WTC11 (cell line): ENCODE measurements around the gene CCS.

Experiments used
- GTF2I ChIP-seq: fragments of 250-450 bp; sonication (Bioruptor Pico); conservative IDR thresholded peaks from 2 replicates; pipeline ENCODE4 v1.4.0; 2021; ENCODE audit warnings: mild to moderate bottlenecking
- MAX ChIP-seq: sonication (generic); formaldehyde crosslinking; IDR thresholded peaks from 2 replicates; pipeline ENCODE4 v1.8.0; 2022; ENCODE audit warnings: mild to moderate bottlenecking, missing genetic modification reagents
- MXD4 ChIP-seq: fragments of 250-450 bp; sonication (Bioruptor Pico); IDR thresholded peaks from 2 replicates; pipeline ENCODE4 v1.8.0; 2021; ENCODE audit warnings: mild to moderate bottlenecking, moderate library complexity, borderline replicate concordance
- ZNF232 ChIP-seq: sonication (generic); formaldehyde crosslinking; IDR thresholded peaks from 2 replicates; pipeline ENCODE4 v1.8.0; 2022; ENCODE audit warnings: mild to moderate bottlenecking, missing genetic modification reagents
- TF ChIP-seq, protein P1 (sequence below): fragments of 200-600 bp; IDR thresholded peaks from 2 replicates; pipeline ENCODE4 v1.8.0; 2022; ENCODE audit warnings: antibody characterized with exemption
- TF ChIP-seq, protein P2 (sequence below): sonication (generic); formaldehyde crosslinking; IDR thresholded peaks from 2 replicates; pipeline ENCODE4 v1.8.1; 2023; ENCODE audit warnings: mild to moderate bottlenecking, missing genetic modification reagents, moderate library complexity

DNA sequence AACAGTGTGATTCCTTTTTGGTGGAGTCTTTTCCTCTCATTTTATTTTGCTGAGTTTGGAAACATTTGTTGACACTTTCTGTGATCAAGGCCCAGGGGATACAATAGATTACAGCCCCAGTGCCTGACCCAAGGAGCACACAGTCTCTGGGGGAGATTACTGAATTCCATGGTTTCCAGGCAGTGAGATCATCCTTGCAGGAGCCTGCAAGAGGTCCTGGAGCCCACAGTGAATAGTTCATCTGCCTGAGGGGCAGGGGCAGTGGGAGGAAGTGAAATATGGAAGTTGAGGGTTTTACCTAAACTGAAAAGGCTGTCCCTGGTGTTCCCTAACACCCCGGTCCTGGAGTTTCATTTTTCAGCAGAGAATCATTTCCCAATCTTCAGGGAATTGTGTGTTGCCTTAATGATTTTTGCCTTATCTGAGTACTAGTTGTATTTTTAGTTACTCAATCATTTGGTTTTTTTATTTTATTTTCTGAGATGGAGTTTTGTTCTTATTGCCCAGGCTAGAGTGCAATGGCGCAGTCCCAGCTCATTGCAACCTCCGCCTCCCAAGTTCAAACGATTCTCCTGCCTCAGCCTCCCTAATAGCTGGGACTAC is 7.7 kb downstream of the CCS start:
- TF ChIP-seq GTF2I (CRISPR knock-in tag) (no peak), MAX (CRISPR knock-in tag) (no peak), ZNF232 (CRISPR knock-in tag) (no peak), MXD4 (CRISPR knock-in tag) (no peak)
- TF ChIP-seq, protein P1, sequence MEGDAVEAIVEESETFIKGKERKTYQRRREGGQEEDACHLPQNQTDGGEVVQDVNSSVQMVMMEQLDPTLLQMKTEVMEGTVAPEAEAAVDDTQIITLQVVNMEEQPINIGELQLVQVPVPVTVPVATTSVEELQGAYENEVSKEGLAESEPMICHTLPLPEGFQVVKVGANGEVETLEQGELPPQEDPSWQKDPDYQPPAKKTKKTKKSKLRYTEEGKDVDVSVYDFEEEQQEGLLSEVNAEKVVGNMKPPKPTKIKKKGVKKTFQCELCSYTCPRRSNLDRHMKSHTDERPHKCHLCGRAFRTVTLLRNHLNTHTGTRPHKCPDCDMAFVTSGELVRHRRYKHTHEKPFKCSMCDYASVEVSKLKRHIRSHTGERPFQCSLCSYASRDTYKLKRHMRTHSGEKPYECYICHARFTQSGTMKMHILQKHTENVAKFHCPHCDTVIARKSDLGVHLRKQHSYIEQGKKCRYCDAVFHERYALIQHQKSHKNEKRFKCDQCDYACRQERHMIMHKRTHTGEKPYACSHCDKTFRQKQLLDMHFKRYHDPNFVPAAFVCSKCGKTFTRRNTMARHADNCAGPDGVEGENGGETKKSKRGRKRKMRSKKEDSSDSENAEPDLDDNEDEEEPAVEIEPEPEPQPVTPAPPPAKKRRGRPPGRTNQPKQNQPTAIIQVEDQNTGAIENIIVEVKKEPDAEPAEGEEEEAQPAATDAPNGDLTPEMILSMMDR = no peak
- TF ChIP-seq, protein P2, sequence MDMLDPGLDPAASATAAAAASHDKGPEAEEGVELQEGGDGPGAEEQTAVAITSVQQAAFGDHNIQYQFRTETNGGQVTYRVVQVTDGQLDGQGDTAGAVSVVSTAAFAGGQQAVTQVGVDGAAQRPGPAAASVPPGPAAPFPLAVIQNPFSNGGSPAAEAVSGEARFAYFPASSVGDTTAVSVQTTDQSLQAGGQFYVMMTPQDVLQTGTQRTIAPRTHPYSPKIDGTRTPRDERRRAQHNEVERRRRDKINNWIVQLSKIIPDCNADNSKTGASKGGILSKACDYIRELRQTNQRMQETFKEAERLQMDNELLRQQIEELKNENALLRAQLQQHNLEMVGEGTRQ (CRISPR knock-in tag) = no peak
